Measurements from ENCODE around the gene HS3ST6. TPM values are rescaled to one million over a fixed set of nuclear protein-coding genes. Genes with fewer than 3 reads are reported as not detected.

Gene HS3ST6
- total and polyA plus RNA-seq, 2 of the 13 experiments (the other 11 are each of a cell fraction or from before 2014, with no cell fraction given): not detected

DNA sequence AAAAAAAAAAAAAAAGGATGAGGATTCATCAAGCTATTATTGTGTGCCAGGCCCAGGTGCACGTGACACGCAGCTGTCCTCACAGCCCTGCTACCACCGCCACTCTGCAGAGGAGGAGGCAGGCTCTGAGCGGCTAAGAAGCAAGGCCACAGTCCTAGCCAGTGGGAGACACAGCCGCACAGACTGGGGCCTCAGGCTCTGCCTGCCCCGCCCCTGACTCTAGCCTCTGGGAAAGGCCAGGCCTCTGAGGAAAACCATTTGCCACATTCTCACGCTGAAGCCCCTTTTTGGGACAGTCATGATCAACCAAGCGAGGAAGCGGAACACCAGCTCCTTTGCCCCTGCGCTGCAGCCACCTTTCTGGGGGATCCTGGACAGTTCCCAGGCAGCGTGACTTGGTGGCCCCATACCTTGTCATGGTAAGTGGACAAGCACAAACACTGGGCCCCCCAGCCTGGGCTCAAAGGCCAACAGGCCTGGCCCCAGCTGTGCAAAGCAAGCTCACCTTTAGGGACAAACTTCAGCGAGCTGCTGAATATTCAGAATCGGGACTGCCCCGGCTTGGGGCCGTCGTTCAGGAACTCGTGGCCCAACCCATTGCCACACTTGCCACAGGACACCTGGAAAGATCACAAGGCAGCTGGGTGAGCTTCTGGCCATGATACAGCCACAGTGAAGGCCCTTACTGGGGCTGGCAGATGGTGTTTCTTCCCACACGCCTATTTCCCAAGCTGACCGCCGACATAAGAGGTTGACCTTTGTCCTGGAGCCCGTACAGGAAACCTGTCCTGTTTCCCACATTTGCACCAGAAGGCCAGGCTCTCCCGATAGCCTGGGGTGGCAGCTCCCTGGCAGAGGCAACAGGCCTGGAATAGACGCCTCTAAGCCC, 22.3 kb upstream of the HS3ST6 start (continued):
- TF ChIP-seq, protein P1, sequence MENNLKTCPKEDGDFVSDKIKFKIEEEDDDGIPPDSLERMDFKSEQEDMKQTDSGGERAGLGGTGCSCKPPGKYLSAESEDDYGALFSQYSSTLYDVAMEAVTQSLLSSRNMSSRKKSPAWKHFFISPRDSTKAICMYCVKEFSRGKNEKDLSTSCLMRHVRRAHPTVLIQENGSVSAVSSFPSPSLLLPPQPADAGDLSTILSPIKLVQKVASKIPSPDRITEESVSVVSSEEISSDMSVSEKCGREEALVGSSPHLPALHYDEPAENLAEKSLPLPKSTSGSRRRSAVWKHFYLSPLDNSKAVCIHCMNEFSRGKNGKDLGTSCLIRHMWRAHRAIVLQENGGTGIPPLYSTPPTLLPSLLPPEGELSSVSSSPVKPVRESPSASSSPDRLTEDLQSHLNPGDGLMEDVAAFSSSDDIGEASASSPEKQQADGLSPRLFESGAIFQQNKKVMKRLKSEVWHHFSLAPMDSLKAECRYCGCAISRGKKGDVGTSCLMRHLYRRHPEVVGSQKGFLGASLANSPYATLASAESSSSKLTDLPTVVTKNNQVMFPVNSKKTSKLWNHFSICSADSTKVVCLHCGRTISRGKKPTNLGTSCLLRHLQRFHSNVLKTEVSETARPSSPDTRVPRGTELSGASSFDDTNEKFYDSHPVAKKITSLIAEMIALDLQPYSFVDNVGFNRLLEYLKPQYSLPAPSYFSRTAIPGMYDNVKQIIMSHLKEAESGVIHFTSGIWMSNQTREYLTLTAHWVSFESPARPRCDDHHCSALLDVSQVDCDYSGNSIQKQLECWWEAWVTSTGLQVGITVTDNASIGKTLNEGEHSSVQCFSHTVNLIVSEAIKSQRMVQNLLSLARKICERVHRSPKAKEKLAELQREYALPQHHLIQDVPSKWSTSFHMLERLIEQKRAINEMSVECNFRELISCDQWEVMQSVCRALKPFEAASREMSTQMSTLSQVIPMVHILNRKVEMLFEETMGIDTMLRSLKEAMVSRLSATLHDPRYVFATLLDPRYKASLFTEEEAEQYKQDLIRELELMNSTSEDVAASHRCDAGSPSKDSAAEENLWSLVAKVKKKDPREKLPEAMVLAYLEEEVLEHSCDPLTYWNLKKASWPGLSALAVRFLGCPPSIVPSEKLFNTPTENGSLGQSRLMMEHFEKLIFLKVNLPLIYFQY (CRISPR knock-in tag; IDR thresholded peaks at IDR 0.05; ENCODE audit: borderline replicate concordance): peak; percentile 45; the same call in 1 of the 2 replicates
- peak; percentile 68 for TF ChIP-seq RBFOX2 (IDR thresholded peaks at IDR 0.05; ENCODE audit: low read depth, low read length)
- no peak; the same call in 1 of the 2 replicates for TF ChIP-seq ZNF292 (CRISPR knock-in tag; IDR thresholded peaks at IDR 0.05; ENCODE audit: borderline replicate concordance, low read depth)
- TF ChIP-seq ZBTB38 (CRISPR knock-in tag; IDR thresholded peaks at IDR 0.05): peak; percentile 74; the same call in 1 of the 2 replicates
- peak; percentile 7; the same call in 1 of the 2 replicates for TF ChIP-seq HMG20B (CRISPR knock-in tag; conservative IDR thresholded peaks at IDR 0.05)
- TF ChIP-seq SAFB2 (CRISPR knock-in tag; IDR thresholded peaks at IDR 0.05; ENCODE audit: borderline replicate concordance, low read depth): no peak; the same call in 1 of the 2 replicates
- no peak for TF ChIP-seq TRIM24 (CRISPR knock-in tag; IDR thresholded peaks at IDR 0.05)
- no peak for TF ChIP-seq HHEX (CRISPR knock-in tag; IDR thresholded peaks at IDR 0.05)
- TF ChIP-seq PCBP1 (IDR thresholded peaks at IDR 0.05; ENCODE audit: borderline replicate concordance, low read depth, low read length): 0 out of 2 replicates have a peak, but pooled peaks have one; percentile 22
- peak; percentile 71 for TF ChIP-seq RXRB (CRISPR knock-in tag; IDR thresholded peaks at IDR 0.05; ENCODE audit: borderline replicate concordance)
- no peak for TF ChIP-seq SIN3A (IDR thresholded peaks at IDR 0.05; ENCODE audit: borderline replicate concordance, low read depth, low read length)
- TF ChIP-seq ZBTB7B (CRISPR knock-in tag; IDR thresholded peaks at IDR 0.05): peak; percentile 92
- peak; percentile 56; the same call in 1 of the 2 replicates for TF ChIP-seq ZNF441 (CRISPR knock-in tag; IDR thresholded peaks at IDR 0.05; ENCODE audit: borderline replicate concordance)
- peak; percentile 18 for TF ChIP-seq BORCS8-MEF2B (CRISPR knock-in tag; IDR thresholded peaks at IDR 0.05)
- TF ChIP-seq ZNF709 (CRISPR knock-in tag; IDR thresholded peaks at IDR 0.05): peak; percentile 33; the same call in 1 of the 2 replicates
- TF ChIP-seq, protein P2, sequence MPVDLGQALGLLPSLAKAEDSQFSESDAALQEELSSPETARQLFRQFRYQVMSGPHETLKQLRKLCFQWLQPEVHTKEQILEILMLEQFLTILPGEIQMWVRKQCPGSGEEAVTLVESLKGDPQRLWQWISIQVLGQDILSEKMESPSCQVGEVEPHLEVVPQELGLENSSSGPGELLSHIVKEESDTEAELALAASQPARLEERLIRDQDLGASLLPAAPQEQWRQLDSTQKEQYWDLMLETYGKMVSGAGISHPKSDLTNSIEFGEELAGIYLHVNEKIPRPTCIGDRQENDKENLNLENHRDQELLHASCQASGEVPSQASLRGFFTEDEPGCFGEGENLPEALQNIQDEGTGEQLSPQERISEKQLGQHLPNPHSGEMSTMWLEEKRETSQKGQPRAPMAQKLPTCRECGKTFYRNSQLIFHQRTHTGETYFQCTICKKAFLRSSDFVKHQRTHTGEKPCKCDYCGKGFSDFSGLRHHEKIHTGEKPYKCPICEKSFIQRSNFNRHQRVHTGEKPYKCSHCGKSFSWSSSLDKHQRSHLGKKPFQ (CRISPR knock-in tag; IDR thresholded peaks at IDR 0.05; ENCODE audit: insufficient replicate concordance): no peak
- peak; percentile 11; the same call in 1 of the 2 replicates for TF ChIP-seq KDM4B (CRISPR knock-in tag; IDR thresholded peaks at IDR 0.05)
- TF ChIP-seq ZNF550 (CRISPR knock-in tag; IDR thresholded peaks at IDR 0.05; ENCODE audit: borderline replicate concordance): no peak
- no peak for TF ChIP-seq ZNF7 (CRISPR knock-in tag; IDR thresholded peaks at IDR 0.05)
- no peak for TF ChIP-seq MAFF (IDR thresholded peaks at IDR 0.05; ENCODE audit: low read depth, low read length)
- TF ChIP-seq ZNF207 (IDR thresholded peaks at IDR 0.05; ENCODE audit: borderline replicate concordance): no peak
- no peak for TF ChIP-seq ZSCAN22 (CRISPR knock-in tag; IDR thresholded peaks at IDR 0.05)
- no peak for TF ChIP-seq ZBTB1 (CRISPR knock-in tag; IDR thresholded peaks at IDR 0.05; ENCODE audit: borderline replicate concordance)
- no peak for TF ChIP-seq ZFP62 (CRISPR knock-in tag; IDR thresholded peaks at IDR 0.05)
- 0 out of 2 replicates have a peak, but pooled peaks have one; percentile 56 for TF ChIP-seq ESRRA (CRISPR knock-in tag; IDR thresholded peaks at IDR 0.05; ENCODE audit: low read depth)
- no peak for TF ChIP-seq FOXM1 (CRISPR knock-in tag; IDR thresholded peaks at IDR 0.05)
